ENCODE data around the gene CNTN2.

The CNTN2 gene

DNA sequence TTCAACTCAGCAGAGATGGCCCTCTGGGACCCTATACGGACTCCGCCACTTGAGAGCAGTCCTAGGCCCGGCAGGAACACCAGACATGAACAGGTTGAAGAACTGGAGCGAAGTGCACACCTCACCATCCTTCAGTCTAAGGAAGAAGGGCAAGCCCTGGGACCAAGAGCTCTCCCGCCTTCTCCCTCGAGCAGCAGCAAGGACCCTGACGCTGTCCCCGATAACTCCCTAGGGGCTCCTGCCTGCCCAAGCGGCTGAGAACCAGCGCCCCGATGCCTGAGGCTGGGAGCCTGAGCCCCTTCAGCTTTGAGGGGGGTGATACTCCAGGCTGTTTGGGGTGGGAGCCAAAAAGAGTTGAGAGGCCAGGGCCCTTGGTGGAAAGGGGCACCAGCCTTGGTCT is 31.1 kb downstream of the CNTN2 start:
- DNase-seq = no peak
- H3K27me3 ChIP-seq (ENCODE audit: insufficient read depth, low read length, poor library complexity) = no peaks in the 10 kb centered on the region
- no peak for ATAC-seq (ENCODE audit: insufficient read depth, low read depth)

DNA sequence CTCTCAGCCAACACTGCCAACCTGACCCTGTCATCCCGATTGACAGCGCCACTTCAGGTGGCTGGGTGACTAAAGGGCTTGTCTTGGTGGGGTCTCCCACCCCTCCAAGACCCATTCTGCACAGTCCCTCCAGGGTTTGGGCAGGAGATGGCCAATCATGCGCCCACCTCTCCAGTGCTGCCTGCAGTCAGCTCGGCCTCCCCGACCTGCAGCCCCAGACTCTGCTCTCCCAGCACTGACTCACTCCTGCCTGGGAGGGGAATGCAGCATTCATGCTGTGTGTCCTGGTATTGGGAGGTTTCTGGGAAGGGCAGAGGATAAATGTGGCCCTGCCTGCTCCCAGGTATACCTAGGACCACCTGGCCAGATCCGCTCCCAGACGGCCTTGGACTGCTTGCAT is 31.5 kb downstream of the CNTN2 start:
- no peak for TF ChIP-seq EZH2 (IDR thresholded peaks at IDR 0.05; ENCODE audit: borderline replicate concordance, low read depth, low read length, severe bottlenecking)
- TF ChIP-seq, protein P1, sequence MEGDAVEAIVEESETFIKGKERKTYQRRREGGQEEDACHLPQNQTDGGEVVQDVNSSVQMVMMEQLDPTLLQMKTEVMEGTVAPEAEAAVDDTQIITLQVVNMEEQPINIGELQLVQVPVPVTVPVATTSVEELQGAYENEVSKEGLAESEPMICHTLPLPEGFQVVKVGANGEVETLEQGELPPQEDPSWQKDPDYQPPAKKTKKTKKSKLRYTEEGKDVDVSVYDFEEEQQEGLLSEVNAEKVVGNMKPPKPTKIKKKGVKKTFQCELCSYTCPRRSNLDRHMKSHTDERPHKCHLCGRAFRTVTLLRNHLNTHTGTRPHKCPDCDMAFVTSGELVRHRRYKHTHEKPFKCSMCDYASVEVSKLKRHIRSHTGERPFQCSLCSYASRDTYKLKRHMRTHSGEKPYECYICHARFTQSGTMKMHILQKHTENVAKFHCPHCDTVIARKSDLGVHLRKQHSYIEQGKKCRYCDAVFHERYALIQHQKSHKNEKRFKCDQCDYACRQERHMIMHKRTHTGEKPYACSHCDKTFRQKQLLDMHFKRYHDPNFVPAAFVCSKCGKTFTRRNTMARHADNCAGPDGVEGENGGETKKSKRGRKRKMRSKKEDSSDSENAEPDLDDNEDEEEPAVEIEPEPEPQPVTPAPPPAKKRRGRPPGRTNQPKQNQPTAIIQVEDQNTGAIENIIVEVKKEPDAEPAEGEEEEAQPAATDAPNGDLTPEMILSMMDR (IDR thresholded peaks at IDR 0.05; ENCODE audit: borderline replicate concordance, extremely low read depth, low read length, poor library complexity, severe bottlenecking) = no peak
- DNase-seq = no peak
- Histone ChIP-seq H4K20me1 (ENCODE audit: insufficient read depth, low read length) (no peaks in the 10 kb centered on the region), H3K4me3 (ENCODE audit: low read depth in 1 of 2, low read length in 2 of 2) (no peak overlapping the region), H3K9me3 (ENCODE audit: insufficient read depth, low read length, severe bottlenecking) (no peaks in the 10 kb centered on the region), H3K4me1 (ENCODE audit: insufficient read depth, low read length) (no peaks in the 10 kb centered on the region), H3K4me2 (ENCODE audit: insufficient read depth, low read length) (no peak overlapping the region), H3K79me2 (ENCODE audit: insufficient read depth, low read length) (no peaks in the 10 kb centered on the region), H3K27me3 (ENCODE audit: insufficient read depth, low read length, poor library complexity) (no peaks in the 10 kb centered on the region), H3K9ac (ENCODE audit: low read depth, low read length) (no peak overlapping the region), H3K27ac (ENCODE audit: low read length) (no peak overlapping the region), H2AFZ (ENCODE audit: low read depth, low read length) (no peak overlapping the region), H3K36me3 (ENCODE audit: insufficient read depth, low read length) (no peaks in the 10 kb centered on the region)
- no peak for ATAC-seq (ENCODE audit: insufficient read depth, low read depth)

More for the DNA sequence above, 31.1 kb downstream of the CNTN2 start:
- no peak overlapping the region for H3K9ac ChIP-seq (ENCODE audit: low read depth, low read length)
- no peak overlapping the region for H2AFZ ChIP-seq (ENCODE audit: low read depth, low read length)
- no peak overlapping the region for H3K27ac ChIP-seq (ENCODE audit: low read length)
- no peaks in the 10 kb centered on the region for H3K36me3 ChIP-seq (ENCODE audit: insufficient read depth, low read length)
- TF ChIP-seq, protein P1 (IDR thresholded peaks at IDR 0.05; ENCODE audit: borderline replicate concordance, extremely low read depth, low read length, poor library complexity, severe bottlenecking) = no peak
- TF ChIP-seq EZH2 (IDR thresholded peaks at IDR 0.05; ENCODE audit: borderline replicate concordance, low read depth, low read length, severe bottlenecking) = no peak
- no peaks in the 10 kb centered on the region for H3K79me2 ChIP-seq (ENCODE audit: insufficient read depth, low read length)
- H4K20me1 ChIP-seq (ENCODE audit: insufficient read depth, low read length) = no peaks in the 10 kb centered on the region
- H3K4me2 ChIP-seq (ENCODE audit: insufficient read depth, low read length) = no peak overlapping the region
- no peaks in the 10 kb centered on the region for H3K9me3 ChIP-seq (ENCODE audit: insufficient read depth, low read length, severe bottlenecking)
- H3K4me1 ChIP-seq (ENCODE audit: insufficient read depth, low read length) = no peaks in the 10 kb centered on the region
- H3K4me3 ChIP-seq (ENCODE audit: low read depth in 1 of 2, low read length in 2 of 2) = no peak overlapping the region

DNA sequence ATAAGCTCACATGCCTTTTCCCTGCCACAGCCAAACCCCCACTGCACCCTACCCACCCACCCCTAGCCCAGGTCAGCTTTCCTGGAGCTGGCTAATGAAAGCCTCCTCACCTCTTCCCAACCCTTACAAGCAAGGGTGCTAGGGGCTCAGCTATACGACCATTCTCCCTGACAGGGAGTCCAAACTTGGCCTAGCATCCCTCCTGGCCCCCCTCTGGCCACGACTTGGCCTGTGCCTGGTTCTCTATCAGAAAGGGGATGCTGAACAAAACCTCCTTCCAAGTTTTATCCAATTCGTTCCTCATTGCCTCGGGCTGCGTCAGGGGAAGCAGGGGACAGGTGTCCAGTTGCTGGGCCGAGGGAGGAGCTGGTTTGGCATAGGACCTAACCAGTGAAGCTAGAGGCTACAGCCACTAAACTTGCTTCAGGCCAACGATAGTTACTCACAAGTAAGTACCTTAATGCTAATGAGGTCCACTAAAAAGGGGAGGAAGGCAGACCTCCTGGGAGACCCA is 32.7 kb downstream of the CNTN2 start:
- no peak for ATAC-seq (ENCODE audit: insufficient read depth, low read depth)
- Histone ChIP-seq H3K36me3 (ENCODE audit: insufficient read depth, low read length) (no peaks in the 10 kb centered on the region), H3K4me3 (ENCODE audit: low read depth in 1 of 2, low read length in 2 of 2) (no peak overlapping the region), H2AFZ (ENCODE audit: low read depth, low read length) (no peak overlapping the region), H3K79me2 (ENCODE audit: insufficient read depth, low read length) (no peaks in the 10 kb centered on the region), H4K20me1 (ENCODE audit: insufficient read depth, low read length) (no peaks in the 10 kb centered on the region), H3K27me3 (ENCODE audit: insufficient read depth, low read length, poor library complexity) (no peaks in the 10 kb centered on the region), H3K9ac (ENCODE audit: low read depth, low read length) (no peak overlapping the region), H3K9me3 (ENCODE audit: insufficient read depth, low read length, severe bottlenecking) (no peaks in the 10 kb centered on the region), H3K4me2 (ENCODE audit: insufficient read depth, low read length) (no peak overlapping the region), H3K27ac (ENCODE audit: low read length) (no peak overlapping the region), H3K4me1 (ENCODE audit: insufficient read depth, low read length) (no peaks in the 10 kb centered on the region)
- DNase-seq = no peak
- no peak for TF ChIP-seq EZH2 (IDR thresholded peaks at IDR 0.05; ENCODE audit: borderline replicate concordance, low read depth, low read length, severe bottlenecking)
- TF ChIP-seq, protein P1 (IDR thresholded peaks at IDR 0.05; ENCODE audit: borderline replicate concordance, extremely low read depth, low read length, poor library complexity, severe bottlenecking) = no peak
